Stomach (tissue), 4 donors: ENCODE measurements around the gene SFMBT2.

Experiments
- EP300 ChIP-seq: sonication (generic); formaldehyde crosslinking; IDR thresholded peaks from one replicate; pipeline ENCODE4 v1.6.1; 2017; ENCODE audit warnings: antibody characterized with exemption
- POLR2A ChIP-seq, 4 donors: fragments of 450-650 bp; IDR thresholded peaks; one replicate each; pipeline ENCODE4 v1.6.1; 2016; ENCODE audit warnings: antibody characterized with exemption in 4 of 4, control low read depth in 2 of 4, mild to moderate bottlenecking in 1 of 4, moderate library complexity in 1 of 4
- POLR2AphosphoS5 ChIP-seq, 3 donors: sonication (generic); formaldehyde crosslinking; IDR thresholded peaks; one replicate each; pipeline ENCODE4 v1.6.1; 2016; ENCODE audit warnings: antibody characterized with exemption in 3 of 3
- TF ChIP-seq, protein P1 (sequence below), 7 experiments: fragments of 450-650 bp in 4 of 7; fragments of 200-600 bp in 3 of 7; sonication (generic) in 3 of 7; IDR thresholded peaks; one replicate each; pipeline ENCODE4 v1.5.1; 2016 to 2019; ENCODE audit warnings: antibody characterized with exemption in 7 of 7, control low read depth in 2 of 7, mild to moderate bottlenecking in 1 of 7

DNA sequence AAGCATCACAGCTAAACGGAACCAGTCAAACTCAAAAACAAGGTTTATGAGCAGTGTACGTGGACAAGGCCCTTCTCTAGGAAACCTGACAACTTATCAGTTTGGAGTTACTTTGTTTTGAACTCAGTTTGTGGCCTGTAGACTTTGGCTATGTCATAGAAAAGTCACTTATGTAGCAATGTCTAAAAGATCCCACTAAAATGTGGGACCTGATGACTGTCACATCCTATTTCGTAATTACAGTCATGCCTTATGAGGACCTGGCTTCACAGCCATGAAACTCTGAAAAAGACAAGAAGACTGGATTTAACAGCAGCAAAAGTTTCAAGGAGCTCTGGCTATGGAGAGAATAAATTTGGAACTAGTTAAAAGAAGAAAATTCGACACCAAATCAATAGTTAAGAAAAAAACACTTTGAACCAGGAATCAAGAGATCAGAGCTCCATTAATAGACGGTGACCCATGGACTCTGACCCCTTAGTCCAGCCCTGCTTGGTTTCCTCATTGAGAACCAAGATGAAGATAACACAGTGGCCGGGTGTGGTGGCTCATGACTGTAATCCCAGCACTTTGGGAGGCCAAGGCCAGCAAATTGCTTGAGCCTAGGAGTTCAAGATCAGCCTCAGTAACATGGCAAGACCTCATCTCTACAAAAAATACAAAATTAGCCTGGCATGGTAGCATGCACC, 204.3 kb downstream of the SFMBT2 start:
- TF ChIP-seq, protein P1, sequence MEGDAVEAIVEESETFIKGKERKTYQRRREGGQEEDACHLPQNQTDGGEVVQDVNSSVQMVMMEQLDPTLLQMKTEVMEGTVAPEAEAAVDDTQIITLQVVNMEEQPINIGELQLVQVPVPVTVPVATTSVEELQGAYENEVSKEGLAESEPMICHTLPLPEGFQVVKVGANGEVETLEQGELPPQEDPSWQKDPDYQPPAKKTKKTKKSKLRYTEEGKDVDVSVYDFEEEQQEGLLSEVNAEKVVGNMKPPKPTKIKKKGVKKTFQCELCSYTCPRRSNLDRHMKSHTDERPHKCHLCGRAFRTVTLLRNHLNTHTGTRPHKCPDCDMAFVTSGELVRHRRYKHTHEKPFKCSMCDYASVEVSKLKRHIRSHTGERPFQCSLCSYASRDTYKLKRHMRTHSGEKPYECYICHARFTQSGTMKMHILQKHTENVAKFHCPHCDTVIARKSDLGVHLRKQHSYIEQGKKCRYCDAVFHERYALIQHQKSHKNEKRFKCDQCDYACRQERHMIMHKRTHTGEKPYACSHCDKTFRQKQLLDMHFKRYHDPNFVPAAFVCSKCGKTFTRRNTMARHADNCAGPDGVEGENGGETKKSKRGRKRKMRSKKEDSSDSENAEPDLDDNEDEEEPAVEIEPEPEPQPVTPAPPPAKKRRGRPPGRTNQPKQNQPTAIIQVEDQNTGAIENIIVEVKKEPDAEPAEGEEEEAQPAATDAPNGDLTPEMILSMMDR (IDR thresholded peaks at IDR 0.05), result no peak
- TF ChIP-seq EP300 (no peak), POLR2A (IDR thresholded peaks at IDR 0.05) (no peak), POLR2AphosphoS5 (IDR thresholded peaks at IDR 0.05) (no peak)
